ENCODE results near the gene NFX1. TPM values are rescaled to one million over a fixed set of nuclear protein-coding genes. Genes with fewer than 3 reads are reported as not detected.
"Not testable (repeated sequence)": the region's sequence is repeated elsewhere in the genome, so short reads cannot be mapped to it uniquely, and the experiment has no call there.

The NFX1 gene
- total and polyA plus RNA-seq, 4 donors = 24.1 to 30.4 (median 27.7) TPM

- 85% methylated on average over 1 of the region's 2 CpGs for WGBS (ENCODE audit: insufficient coverage)
- H3K4me3 ChIP-seq (ENCODE audit: low read depth, low read length) = no peak overlapping the region
- H3K4me1 ChIP-seq (ENCODE audit: control insufficient read depth, insufficient read depth, low read length) = no peaks in the 10 kb centered on the region
- peaks cover 35% of the 10 kb centered on the region for H3K36me3 ChIP-seq (ENCODE audit: control insufficient read depth, insufficient read depth, low read length)
- H3K27ac ChIP-seq (ENCODE audit: low read depth, low read length) = no peak overlapping the region
- no peaks in the 10 kb centered on the region for H3K27me3 ChIP-seq (ENCODE audit: control insufficient read depth, insufficient read depth, low read length)
- H3K9me3 ChIP-seq (ENCODE audit: control insufficient read depth, insufficient read depth, low read length) = no peaks in the 10 kb centered on the region
- DNase-seq (ENCODE audit: low read depth in 4 of 6, low spot score in 6 of 6) = no peak
Measured at GRCh38 chr9:33364127-33364526, 73.8 kb downstream of the NFX1 start.

GRCh38 chr9:33364814-33365213 lies 74.5 kb downstream of the NFX1 start:
- not testable (repeated sequence) for H3K4me1 ChIP-seq (ENCODE audit: control insufficient read depth, insufficient read depth, low read length); DNase-seq (ENCODE audit: low read depth in 4 of 6, low spot score in 6 of 6); H3K27ac ChIP-seq (ENCODE audit: low read depth, low read length); H3K9me3 ChIP-seq (ENCODE audit: control insufficient read depth, insufficient read depth, low read length); H3K4me3 ChIP-seq (ENCODE audit: low read depth, low read length); H3K27me3 ChIP-seq (ENCODE audit: control insufficient read depth, insufficient read depth, low read length)
- peaks cover 40% of the 10 kb centered on the region for H3K36me3 ChIP-seq (ENCODE audit: control insufficient read depth, insufficient read depth, low read length)
- 94% methylated on average over 3 of the region's 4 CpGs for WGBS (ENCODE audit: insufficient coverage)

GRCh38 chr9:33366979-33367480 lies 76.7 kb downstream of the NFX1 start:
- no peak overlapping the region for H3K27ac ChIP-seq (ENCODE audit: low read depth, low read length)
- H3K36me3 ChIP-seq (ENCODE audit: control insufficient read depth, insufficient read depth, low read length) = peaks cover 49% of the 10 kb centered on the region
- 100% methylated on average over 2 of the region's 2 CpGs for WGBS (ENCODE audit: insufficient coverage)
- no peak for DNase-seq (ENCODE audit: low read depth in 4 of 6, low spot score in 6 of 6)
- no peaks in the 10 kb centered on the region for H3K9me3 ChIP-seq (ENCODE audit: control insufficient read depth, insufficient read depth, low read length)
- H3K27me3 ChIP-seq (ENCODE audit: control insufficient read depth, insufficient read depth, low read length) = no peaks in the 10 kb centered on the region
- no peak overlapping the region for H3K4me3 ChIP-seq (ENCODE audit: low read depth, low read length)
- H3K4me1 ChIP-seq (ENCODE audit: control insufficient read depth, insufficient read depth, low read length) = no peaks in the 10 kb centered on the region

GRCh38 chr9:33372900-33373299 lies 82.6 kb downstream of the NFX1 start:
- Histone ChIP-seq H3K4me1 (ENCODE audit: control insufficient read depth, insufficient read depth, low read length) (peaks cover 10% of the 10 kb centered on the region), H3K27ac (ENCODE audit: low read depth, low read length) (no peak overlapping the region), H3K27me3 (ENCODE audit: control insufficient read depth, insufficient read depth, low read length) (no peaks in the 10 kb centered on the region), H3K9me3 (ENCODE audit: control insufficient read depth, insufficient read depth, low read length) (no peaks in the 10 kb centered on the region), H3K36me3 (ENCODE audit: control insufficient read depth, insufficient read depth, low read length) (peaks cover 29% of the 10 kb centered on the region), H3K4me3 (ENCODE audit: low read depth, low read length) (no peak overlapping the region)
- 91% methylated on average over 4 of the region's 4 CpGs for WGBS (ENCODE audit: insufficient coverage)
- DNase-seq (ENCODE audit: low read depth in 4 of 6, low spot score in 6 of 6) = no peak

GRCh38 chr9:33374190-33374589 lies 83.9 kb downstream of the NFX1 start:
- no peak for DNase-seq (ENCODE audit: low read depth in 4 of 6, low spot score in 6 of 6)
- no peaks in the 10 kb centered on the region for H3K9me3 ChIP-seq (ENCODE audit: control insufficient read depth, insufficient read depth, low read length)
- H3K27ac ChIP-seq (ENCODE audit: low read depth, low read length) = no peak overlapping the region
- 92% methylated on average over 9 of the region's 9 CpGs for WGBS (ENCODE audit: insufficient coverage)
- H3K27me3 ChIP-seq (ENCODE audit: control insufficient read depth, insufficient read depth, low read length) = no peaks in the 10 kb centered on the region
- peaks cover 10% of the 10 kb centered on the region for H3K4me1 ChIP-seq (ENCODE audit: control insufficient read depth, insufficient read depth, low read length)
- peaks cover 18% of the 10 kb centered on the region for H3K36me3 ChIP-seq (ENCODE audit: control insufficient read depth, insufficient read depth, low read length)
- H3K4me3 ChIP-seq (ENCODE audit: low read depth, low read length) = no peak overlapping the region

GRCh38 chr9:33374634-33375237 lies 84.4 kb downstream of the NFX1 start:
- no peaks in the 10 kb centered on the region for H3K9me3 ChIP-seq (ENCODE audit: control insufficient read depth, insufficient read depth, low read length)
- H3K27ac ChIP-seq (ENCODE audit: low read depth, low read length) = no peak overlapping the region
- 100% methylated on average over 2 of the region's 6 CpGs for WGBS (ENCODE audit: insufficient coverage)
- H3K36me3 ChIP-seq (ENCODE audit: control insufficient read depth, insufficient read depth, low read length) = peaks cover 14% of the 10 kb centered on the region
- H3K4me3 ChIP-seq (ENCODE audit: low read depth, low read length) = peak overlapping the region; percentile 9
- peaks cover 10% of the 10 kb centered on the region for H3K4me1 ChIP-seq (ENCODE audit: control insufficient read depth, insufficient read depth, low read length)
- H3K27me3 ChIP-seq (ENCODE audit: control insufficient read depth, insufficient read depth, low read length) = no peaks in the 10 kb centered on the region
- DNase-seq (ENCODE audit: low read depth in 4 of 6, low spot score in 6 of 6) = peak; percentile 41 to 89 (median 71)

GRCh38 chr9:33375238-33375840 lies 85.0 kb downstream of the NFX1 start:
- no peak for DNase-seq (ENCODE audit: low read depth in 4 of 6, low spot score in 6 of 6)
- WGBS (ENCODE audit: insufficient coverage) = 28% methylated on average over 8 of the region's 15 CpGs
- H3K9me3 ChIP-seq (ENCODE audit: control insufficient read depth, insufficient read depth, low read length) = no peaks in the 10 kb centered on the region
- H3K4me1 ChIP-seq (ENCODE audit: control insufficient read depth, insufficient read depth, low read length) = peaks cover 10% of the 10 kb centered on the region
- H3K4me3 ChIP-seq (ENCODE audit: low read depth, low read length) = peak overlapping the region; percentile 9
- no peaks in the 10 kb centered on the region for H3K27me3 ChIP-seq (ENCODE audit: control insufficient read depth, insufficient read depth, low read length)
- no peak overlapping the region for H3K27ac ChIP-seq (ENCODE audit: low read depth, low read length)
- H3K36me3 ChIP-seq (ENCODE audit: control insufficient read depth, insufficient read depth, low read length) = peaks cover 14% of the 10 kb centered on the region

GRCh38 chr9:33375841-33376321 lies 85.6 kb downstream of the NFX1 start:
- H3K36me3 ChIP-seq (ENCODE audit: control insufficient read depth, insufficient read depth, low read length) = peaks cover 12% of the 10 kb centered on the region
- DNase-seq (ENCODE audit: low read depth in 4 of 6, low spot score in 6 of 6) = no peak
- H3K9me3 ChIP-seq (ENCODE audit: control insufficient read depth, insufficient read depth, low read length) = no peaks in the 10 kb centered on the region
- H3K4me1 ChIP-seq (ENCODE audit: control insufficient read depth, insufficient read depth, low read length) = peaks cover 10% of the 10 kb centered on the region
- no peaks in the 10 kb centered on the region for H3K27me3 ChIP-seq (ENCODE audit: control insufficient read depth, insufficient read depth, low read length)
- no peak overlapping the region for H3K4me3 ChIP-seq (ENCODE audit: low read depth, low read length)
- no peak overlapping the region for H3K27ac ChIP-seq (ENCODE audit: low read depth, low read length)
- WGBS (ENCODE audit: insufficient coverage) = 98% methylated on average over 7 of the region's 7 CpGs

- Histone ChIP-seq H3K4me1 (ENCODE audit: control insufficient read depth, insufficient read depth, low read length) (peaks cover 10% of the 10 kb centered on the region), H3K27me3 (ENCODE audit: control insufficient read depth, insufficient read depth, low read length) (no peaks in the 10 kb centered on the region), H3K27ac (ENCODE audit: low read depth, low read length) (no peak overlapping the region), H3K36me3 (ENCODE audit: control insufficient read depth, insufficient read depth, low read length) (peaks cover 5% of the 10 kb centered on the region), H3K9me3 (ENCODE audit: control insufficient read depth, insufficient read depth, low read length) (no peaks in the 10 kb centered on the region), H3K4me3 (ENCODE audit: low read depth, low read length) (no peak overlapping the region)
- WGBS (ENCODE audit: insufficient coverage) = 95% methylated on average over 10 of the region's 12 CpGs
- DNase-seq (ENCODE audit: low read depth in 4 of 6, low spot score in 6 of 6) = no peak
Measured at GRCh38 chr9:33377089-33377715, 86.9 kb downstream of the NFX1 start.

Measured in spinal cord (tissue), 10 donors.